Common myeloid progenitor, CD34-positive (primary cell): ENCODE results near the gene CDH13.

ENCODE experiments used
- CTCF ChIA-PET: fragments of 350-600 bp; sonication (Branson Sonifier 250); formaldehyde crosslinking; loops from one replicate; lab custom pipeline; 2021; ENCODE audit warnings: antibody characterized with exemption; lab: Charles Lee
- POLR2A ChIA-PET: fragments of 350-600 bp; sonication (Branson Sonifier 250); formaldehyde crosslinking; loops from one replicate; lab custom pipeline; 2021; ENCODE audit warnings: antibody characterized with exemption; lab: Charles Lee
- DNase-seq, 3 donors: peaks; one replicate each; pipeline versions ENCODE4 v3.0.0 to v3.0.0-alpha.2; 2013
- H3K27ac ChIP-seq, 2 experiments: 1 replicate in 1 of 2; 2 replicates in 1 of 2; pipeline ENCODE4 v1.7.0; 2013; ENCODE audit warnings: inconsistent platforms in 2 of 2, low read length in 2 of 2, mild to moderate bottlenecking in 2 of 2, low read depth in 1 of 2, moderate library complexity in 1 of 2; ENCODE audit not compliant: severe bottlenecking in 2 of 2, insufficient read depth in 1 of 2, poor library complexity in 1 of 2
- H3K27me3 ChIP-seq, 5 experiments: replicated peaks in 2 of 5; 1 replicate in 3 of 5; 2 replicates in 2 of 5; pipeline versions ENCODE4 v1.6.1 to v1.7.0; 2013; ENCODE audit warnings: low read length in 4 of 5, mild to moderate bottlenecking in 2 of 5, moderate library complexity in 2 of 5, inconsistent platforms in 1 of 5; ENCODE audit not compliant: insufficient read depth in 5 of 5, control insufficient read depth in 4 of 5
- H3K36me3 ChIP-seq, 4 experiments: 1 replicate in 2 of 4; 2 replicates in 2 of 4; pipeline versions ENCODE4 v1.6.1 to v1.7.0; 2013; ENCODE audit warnings: low read length in 3 of 4, control low read depth in 1 of 4, mild to moderate bottlenecking in 1 of 4; ENCODE audit not compliant: control insufficient read depth in 4 of 4, insufficient read depth in 4 of 4
- H3K4me1 ChIP-seq, 4 experiments: 1 replicate in 3 of 4; 2 replicates in 1 of 4; pipeline versions ENCODE4 v1.6.1 to v1.7.1; 2013; ENCODE audit warnings: low read length in 3 of 4, mild to moderate bottlenecking in 3 of 4, control low read depth in 1 of 4, inconsistent platforms in 1 of 4, moderate library complexity in 1 of 4; ENCODE audit not compliant: control insufficient read depth in 4 of 4, insufficient read depth in 4 of 4; ENCODE audit errors: control extremely low read depth in 1 of 4
- H3K4me3 ChIP-seq, 7 experiments: 1 replicate in 4 of 7; 2 replicates in 3 of 7; pipeline versions ENCODE4 v1.5.1 to v1.7.0; 2013; ENCODE audit warnings: mild to moderate bottlenecking in 7 of 7, low read length in 6 of 7, moderate library complexity in 6 of 7, inconsistent platforms in 2 of 7, low read depth in 2 of 7, control low read depth in 1 of 7; ENCODE audit not compliant: insufficient read depth in 4 of 7, control insufficient read depth in 1 of 7; ENCODE audit errors: extremely low read depth in 1 of 7
- H3K9me3 ChIP-seq, 5 experiments: 1 replicate in 4 of 5; 2 replicates in 1 of 5; pipeline versions ENCODE4 v1.6.1 to v1.7.1; 2013; ENCODE audit warnings: low read length in 4 of 5, mild to moderate bottlenecking in 2 of 5, inconsistent platforms in 1 of 5, low read depth in 1 of 5, moderate library complexity in 1 of 5; ENCODE audit not compliant: control insufficient read depth in 4 of 5, insufficient read depth in 2 of 5; ENCODE audit errors: control extremely low read depth in 1 of 5
- WGBS: methylation state at CpG from one replicate; pipeline ENCODE4 v1.1.5; 2013; ENCODE audit not compliant: insufficient coverage; 5-methylcytosine and 5-hydroxymethylcytosine counted together

The CDH13 gene

GRCh38 chr16:82992786-82993185 is 366.0 kb downstream of the CDH13 start:
- Histone ChIP-seq H3K9me3 (peaks cover 0 to 2% (median 0%) of the 10 kb centered on the region in 5 experiments), H3K4me3 (no peak overlapping the region), H3K27me3 (peaks cover 0 to 2% (median 0%) of the 10 kb centered on the region in 5 experiments), H3K4me1 (peaks cover 0 to 8% (median 0%) of the 10 kb centered on the region in 4 experiments), H3K36me3 (no peaks in the 10 kb centered on the region), H3K27ac (no peak overlapping the region)
- ChIA-PET POLR2A (no interaction called here), CTCF (no interaction called here)
- no peak for DNase-seq
- WGBS, result 92% methylated on average over 3 of the region's 3 CpGs

DNA sequence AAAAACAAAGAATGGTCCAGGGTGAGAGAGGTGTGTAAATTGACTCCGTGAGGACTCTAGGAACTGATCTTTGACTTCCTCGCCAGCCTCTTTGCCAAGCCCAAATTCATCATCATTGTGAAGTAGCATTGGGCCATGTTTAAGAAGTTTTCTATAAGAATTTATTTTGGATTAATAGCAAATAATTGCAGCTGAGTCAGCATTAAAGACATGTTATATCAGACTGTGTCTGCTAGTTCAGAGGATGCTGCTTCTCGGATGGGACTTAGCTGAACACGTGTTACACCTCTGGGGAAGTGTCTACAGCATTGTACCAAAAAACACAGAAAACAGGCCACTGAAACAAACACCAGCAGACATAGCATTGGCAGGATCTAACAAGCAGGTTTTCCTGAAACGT is 366.6 kb downstream of the CDH13 start:
- H3K4me1 ChIP-seq, result peaks cover 0 to 8% (median 0%) of the 10 kb centered on the region in 4 experiments
- no peak for DNase-seq
- H3K27me3 ChIP-seq, result peaks cover 0 to 2% (median 0%) of the 10 kb centered on the region in 5 experiments
- H3K36me3 ChIP-seq, result no peaks in the 10 kb centered on the region
- ChIA-PET CTCF (interaction anchor here (1.3 kb wide), 1 partner anchor 11 kb away, joined by 3 read pairs; no protein-coding TSS in a partner anchor), POLR2A (no interaction called here)
- 98% methylated on average over 4 of the region's 5 CpGs for WGBS
- no peak overlapping the region for H3K27ac ChIP-seq
- no peak overlapping the region for H3K4me3 ChIP-seq
- peaks cover 0 to 2% (median 0%) of the 10 kb centered on the region in 5 experiments for H3K9me3 ChIP-seq

GRCh38 chr16:82993926-82994325 is 367.2 kb downstream of the CDH13 start:
- WGBS, result 100% methylated on average over 1 of the region's 4 CpGs

GRCh38 chr16:82995286-82995923 is 368.6 kb downstream of the CDH13 start:
- CTCF ChIA-PET, result interaction anchor here (1.0 kb wide), 1 partner anchor 10 kb away, joined by 3 read pairs; no protein-coding TSS in a partner anchor

More at GRCh38 chr16:82993926-82994325, 367.2 kb downstream of the CDH13 start:
- Histone ChIP-seq H3K27me3 (peaks cover 0 to 2% (median 0%) of the 10 kb centered on the region in 5 experiments), H3K36me3 (no peaks in the 10 kb centered on the region), H3K4me3 (no peak overlapping the region), H3K4me1 (peaks cover 0 to 8% (median 0%) of the 10 kb centered on the region in 4 experiments), H3K27ac (no peak overlapping the region), H3K9me3 (peaks cover 0 to 2% (median 0%) of the 10 kb centered on the region in 5 experiments)
- no peak for DNase-seq
- POLR2A ChIA-PET, result no interaction called here
- CTCF ChIA-PET, result interaction anchor here (1.3 kb wide), 1 partner anchor 10 kb away, joined by 3 read pairs; no protein-coding TSS in a partner anchor

DNA sequence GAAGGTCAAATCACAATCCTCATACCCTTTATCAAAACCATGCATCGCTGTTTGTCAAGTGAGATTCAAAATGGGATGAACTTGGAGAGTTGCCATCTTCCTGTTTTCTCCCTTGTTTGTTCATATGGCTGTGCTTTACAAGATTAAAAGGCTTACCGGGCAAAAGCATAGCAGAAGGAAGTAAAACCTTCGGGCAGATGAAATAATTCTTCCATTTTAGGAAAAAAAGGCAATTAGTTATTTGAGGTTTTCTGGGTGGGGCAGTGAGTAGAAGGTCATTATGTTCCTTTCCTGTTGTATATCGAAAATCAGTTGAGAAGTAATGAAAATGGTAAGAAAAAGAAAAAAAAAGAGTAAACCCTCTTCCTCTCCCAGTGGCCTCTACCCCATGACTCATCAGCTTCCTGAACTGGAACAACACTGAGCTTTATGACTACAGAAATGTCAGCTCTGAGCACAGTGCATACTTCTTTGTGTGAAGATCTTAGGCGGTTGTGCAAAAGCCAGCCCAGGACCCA is 369.2 kb downstream of the CDH13 start:
- POLR2A ChIA-PET, result no interaction called here
- Histone ChIP-seq H3K27ac (no peak overlapping the region), H3K36me3 (no peaks in the 10 kb centered on the region), H3K4me3 (peak overlapping the region in 2 of 7 experiments; percentile 35 to 42), H3K4me1 (peaks cover 0 to 8% (median 0%) of the 10 kb centered on the region in 4 experiments), H3K27me3 (peaks cover 0 to 2% (median 0%) of the 10 kb centered on the region in 5 experiments), H3K9me3 (peaks cover 0 to 2% (median 0%) of the 10 kb centered on the region in 5 experiments)
- WGBS, result 0% methylated on average over 3 of the region's 5 CpGs
- DNase-seq, result peak; percentile 50 to 76 (median 69)
- CTCF ChIA-PET, result no interaction called here

More at GRCh38 chr16:82995286-82995923, 368.6 kb downstream of the CDH13 start:
- no peak overlapping the region for H3K27ac ChIP-seq
- peaks cover 0 to 2% (median 0%) of the 10 kb centered on the region in 5 experiments for H3K27me3 ChIP-seq
- peak overlapping the region in 1 of 7 experiments; percentile 35 for H3K4me3 ChIP-seq
- no peak for DNase-seq
- POLR2A ChIA-PET, result no interaction called here
- H3K9me3 ChIP-seq, result peaks cover 0 to 2% (median 0%) of the 10 kb centered on the region in 5 experiments
- WGBS, result 100% methylated on average over 1 of the region's 9 CpGs
- H3K36me3 ChIP-seq, result no peaks in the 10 kb centered on the region
- peaks cover 0 to 8% (median 0%) of the 10 kb centered on the region in 4 experiments for H3K4me1 ChIP-seq

GRCh38 chr16:82996814-82997213 is 370.0 kb downstream of the CDH13 start:
- Histone ChIP-seq H3K27ac (no peak overlapping the region), H3K36me3 (no peaks in the 10 kb centered on the region), H3K4me1 (peaks cover 0 to 8% (median 0%) of the 10 kb centered on the region in 4 experiments), H3K9me3 (peaks cover 0 to 2% (median 0%) of the 10 kb centered on the region in 5 experiments), H3K27me3 (peaks cover 0 to 4% (median 0%) of the 10 kb centered on the region in 5 experiments), H3K4me3 (no peak overlapping the region)
- 96% methylated on average over 4 of the region's 4 CpGs for WGBS
- POLR2A ChIA-PET, result no interaction called here
- CTCF ChIA-PET, result no interaction called here
- DNase-seq, result no peak

- CTCF ChIA-PET, result no interaction called here
- H3K27me3 ChIP-seq, result peaks cover 0 to 2% (median 0%) of the 10 kb centered on the region in 5 experiments
- no peak for DNase-seq
- WGBS, result 93% methylated on average over 2 of the region's 6 CpGs
- H3K4me1 ChIP-seq, result peaks cover 0 to 8% (median 0%) of the 10 kb centered on the region in 4 experiments
- H3K36me3 ChIP-seq, result no peaks in the 10 kb centered on the region
- POLR2A ChIA-PET, result no interaction called here
- no peak overlapping the region for H3K27ac ChIP-seq
- H3K4me3 ChIP-seq, result no peak overlapping the region
- H3K9me3 ChIP-seq, result peaks cover 0 to 2% (median 0%) of the 10 kb centered on the region in 5 experiments
Observed at GRCh38 chr16:82999711-83000110, 372.9 kb downstream of the CDH13 start.
